Endothelial cell of umbilical vein (primary cell): ENCODE data around the gene LAMP1. TPM values are rescaled to one million over a fixed set of nuclear protein-coding genes. Genes with fewer than 3 reads are reported as not detected.

ENCODE experiments used
- BruUV-seq: library from RNA; stranded (reverse); fragments of 400-500 nt; replicated peaks from 2 replicates; lab custom pipeline; 2021; lab: Mats Ljungman, UMichigan
- CTCF ChIA-PET: fragments of 300-600, 350-600 bp; sonication (Branson Sonifier 250); formaldehyde crosslinking; loops from one replicate; lab custom pipeline; 2021; ENCODE audit warnings: antibody characterized with exemption, inconsistent platforms; lab: Charles Lee
- POLR2A ChIA-PET: fragments of 300-600, 350-600 bp; sonication (Branson Sonifier 250); formaldehyde crosslinking; loops from one replicate; lab custom pipeline; 2021; ENCODE audit warnings: antibody characterized with exemption, inconsistent platforms; lab: Charles Lee
- DNase-seq: peaks from one replicate; pipeline ENCODE4 v3.0.0-alpha.2; 2011; ENCODE audit warnings: low read depth, low spot score
- FAIRE-seq: peaks from 2 replicates; lab custom pipeline; 2011; peaks lifted over from hg19 to GRCh38; lab: Jason Lieb, UNC
- H2AFZ ChIP-seq: 2 replicates; pipeline ENCODE4 v1.6.0; 2012; ENCODE audit warnings: low read depth, low read length, control low read depth, inconsistent platforms
- H3K27ac ChIP-seq: 2 replicates; pipeline ENCODE4 v1.5.1; 2011; ENCODE audit warnings: low read depth, mild to moderate bottlenecking, control low read depth, low read length, moderate library complexity; ENCODE audit not compliant: insufficient read depth
- H3K27me3 ChIP-seq, 2 experiments: 2 replicates each; pipeline versions ENCODE4 v1.6.0 to v1.6.1; 2011; ENCODE audit warnings: low read length in 2 of 2, mixed read lengths in 1 of 2; ENCODE audit not compliant: control insufficient read depth in 2 of 2, insufficient read depth in 2 of 2
- H3K36me3 ChIP-seq, 2 experiments: 2 replicates in 1 of 2; 3 replicates in 1 of 2; pipeline ENCODE4 v1.5.1; 2011; ENCODE audit warnings: low read length in 2 of 2, mild to moderate bottlenecking in 1 of 2, moderate library complexity in 1 of 2; ENCODE audit not compliant: control insufficient read depth in 2 of 2, insufficient read depth in 2 of 2; ENCODE audit errors: extremely low read depth in 1 of 2
- H3K4me1 ChIP-seq: 3 replicates; pipeline ENCODE4 v1.5.1; 2011; ENCODE audit warnings: mild to moderate bottlenecking, low read length; ENCODE audit not compliant: control insufficient read depth, insufficient read depth; ENCODE audit errors: extremely low read depth
- H3K4me2 ChIP-seq: 2 replicates; pipeline ENCODE4 v1.6.1; 2011; ENCODE audit warnings: low read length, control low read depth, mixed read lengths; ENCODE audit not compliant: insufficient read depth
- H3K4me3 ChIP-seq, 3 experiments: fragments of 200-600 bp in 1 of 3; sonication (generic), shearing (Covaris generic) in 1 of 3; replicated peaks in 1 of 3; 2 replicates each; pipeline ENCODE4 v1.5.1; 2011 to 2016; ENCODE audit warnings: control low read depth in 3 of 3, low read length in 3 of 3, mild to moderate bottlenecking in 2 of 3, inconsistent platforms in 1 of 3, low read depth in 1 of 3, moderate library complexity in 1 of 3; ENCODE audit not compliant: insufficient read depth in 1 of 3
- H3K79me2 ChIP-seq: 2 replicates; pipeline ENCODE4 v1.6.0; 2012; ENCODE audit warnings: low read length, inconsistent platforms; ENCODE audit not compliant: control insufficient read depth, insufficient read depth
- H3K9ac ChIP-seq: replicated peaks from 2 replicates; pipeline ENCODE3; 2011; ENCODE audit warnings: low read length, control low read depth; ENCODE audit not compliant: insufficient read depth; ENCODE audit errors: extremely low read depth
- H3K9me1 ChIP-seq: replicated peaks from 3 replicates; pipeline ENCODE4 v1.6.0; 2011; ENCODE audit warnings: mild to moderate bottlenecking, low read length; ENCODE audit not compliant: control insufficient read depth, insufficient read depth; ENCODE audit errors: extremely low read depth
- H3K9me3 ChIP-seq: replicated peaks from 2 replicates; pipeline ENCODE4 v1.5.1; 2012; ENCODE audit warnings: low read length, inconsistent platforms; ENCODE audit not compliant: control insufficient read depth, insufficient read depth
- H4K20me1 ChIP-seq: replicated peaks from 2 replicates; pipeline ENCODE3; 2011; ENCODE audit warnings: mild to moderate bottlenecking, low read length; ENCODE audit not compliant: control insufficient read depth, insufficient read depth; ENCODE audit errors: extremely low read depth
- EZH2 ChIP-seq: IDR thresholded peaks from 2 replicates; pipeline ENCODE4 v1.6.1; 2012; ENCODE audit warnings: borderline replicate concordance, low read depth, mild to moderate bottlenecking, moderate library complexity, low read length, inconsistent platforms; ENCODE audit not compliant: severe bottlenecking
- FOS ChIP-seq: IDR thresholded peaks from 2 replicates; pipeline ENCODE4 v1.6.1; 2011; ENCODE audit warnings: mild to moderate bottlenecking, low read length, moderate library complexity, borderline replicate concordance; ENCODE audit not compliant: insufficient read depth
- GATA2 ChIP-seq: IDR thresholded peaks from 2 replicates; pipeline ENCODE4 v1.7.0; 2011; ENCODE audit warnings: low read depth, mild to moderate bottlenecking, moderate library complexity, mixed read lengths, low read length; ENCODE audit not compliant: insufficient read length, insufficient read depth
- JUN ChIP-seq: IDR thresholded peaks from 2 replicates; pipeline ENCODE4 v1.6.1; 2011; ENCODE audit warnings: borderline replicate concordance, low read depth; ENCODE audit not compliant: insufficient read length, insufficient read depth
- MYC ChIP-seq: IDR thresholded peaks from one replicate; pipeline ENCODE4 v1.6.1; 2011; ENCODE audit warnings: mild to moderate bottlenecking, low read depth, low read length
- POLR2A ChIP-seq: IDR thresholded peaks from 2 replicates; pipeline ENCODE4 v1.6.1; 2012; ENCODE audit warnings: low read depth, mild to moderate bottlenecking, control low read depth, low read length
- POLR2AphosphoS5 ChIP-seq: IDR thresholded peaks from 2 replicates; pipeline ENCODE4 v1.6.1; 2012; ENCODE audit warnings: low read depth, mild to moderate bottlenecking, control low read depth, low read length, moderate library complexity; ENCODE audit not compliant: insufficient read depth
- dilution Hi-C: fragments of 300-500 bp; cut with MboI; formaldehyde crosslinking; loops from one replicate; pipeline ENCODE4 v1.15.0; 2019; ENCODE audit warnings: low sequenced_read_pairs; ENCODE audit not compliant: extremely low pct_ligation_motif_present
- intact Hi-C: fragments of 100-400 bp; cut with micrococcal nuclease; formaldehyde crosslinking; loops from one replicate; pipeline ENCODE4 v1.10.0; 2022
- polyA plus RNA-seq, 4 experiments: library from polyadenylated mRNA; depleted of rRNA in 3 of 4; stranded (reverse) in 3 of 4; unstranded in 1 of 4; fragments of >200 nt; gene quantifications; 2 replicates each; pipeline versions ENCODE4 v1.2.1 to v1.2.3, GENCODE V29; 2011 to 2012; ENCODE audit warnings: missing spikeins in 1 of 4
- total RNA-seq: library from RNA; stranded (reverse); gene quantifications from 2 replicates; pipeline ENCODE4 v1.2.3, GENCODE V29; 2021
- TF ChIP-seq, protein P1 (sequence below), 2 donors: IDR thresholded peaks; 1 replicate in 1 of 2; 2 replicates in 1 of 2; pipeline ENCODE4 v1.5.1; 2011; ENCODE audit warnings: low read length in 2 of 2, mild to moderate bottlenecking in 2 of 2, moderate library complexity in 2 of 2, control low read depth in 1 of 2, inconsistent platforms in 1 of 2, low read depth in 1 of 2; ENCODE audit not compliant: insufficient read depth in 1 of 2; ENCODE audit errors: extremely low read depth in 1 of 2
- TF ChIP-seq, protein P2 (sequence below): IDR thresholded peaks from 2 replicates; pipeline ENCODE4 v1.6.1; 2011; ENCODE audit not compliant: insufficient read depth, insufficient read length

Gene LAMP1
- total and polyA plus RNA-seq, 2 donors (not counting 3 experiments of a cell fraction or from before 2014, with no cell fraction given), result 262 to 285 TPM

DNA sequence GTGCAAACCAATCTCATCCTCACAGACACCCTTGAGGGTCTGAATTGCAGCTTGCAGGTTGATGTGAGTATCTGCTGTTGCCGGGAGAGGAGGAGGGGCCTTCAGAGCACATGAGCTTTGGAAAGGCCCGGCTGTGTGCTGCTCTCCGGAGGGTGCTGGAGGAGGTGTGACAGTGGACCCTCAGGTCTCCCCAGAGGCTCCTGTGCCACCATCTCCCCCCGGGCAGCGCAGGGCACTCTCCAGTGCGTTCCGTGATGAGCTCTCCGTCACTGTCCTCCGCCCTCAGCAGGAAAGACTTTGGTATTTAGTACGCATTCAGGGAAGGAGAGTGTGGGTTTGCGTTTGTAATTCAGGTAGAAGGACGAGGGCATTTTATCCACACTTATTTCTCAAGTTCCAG is 20.0 kb downstream of the LAMP1 start:
- DNase-seq, result no peak
- H3K27ac ChIP-seq, result no peak overlapping the region
- H3K9ac ChIP-seq, result no peak overlapping the region
- H3K27me3 ChIP-seq, result no peaks in the 10 kb centered on the region
- no peak overlapping the region for H2AFZ ChIP-seq
- ChIA-PET POLR2A (no interaction called here), CTCF (interaction anchor here (0.7 kb wide), 1 partner anchor 77 kb away, joined by 3 read pairs; no protein-coding TSS in a partner anchor)
- FAIRE-seq, result no peak
- no peak overlapping the region for H3K4me3 ChIP-seq
- no peaks in the 10 kb centered on the region for H3K9me3 ChIP-seq
- intact Hi-C loops, result no loop called here
- TF ChIP-seq FOS (no peak), JUN (no peak), POLR2AphosphoS5 (no peak), GATA2 (no peak), POLR2A (no peak), EZH2 (no peak), MYC (no peak)
- TF ChIP-seq, protein P1, sequence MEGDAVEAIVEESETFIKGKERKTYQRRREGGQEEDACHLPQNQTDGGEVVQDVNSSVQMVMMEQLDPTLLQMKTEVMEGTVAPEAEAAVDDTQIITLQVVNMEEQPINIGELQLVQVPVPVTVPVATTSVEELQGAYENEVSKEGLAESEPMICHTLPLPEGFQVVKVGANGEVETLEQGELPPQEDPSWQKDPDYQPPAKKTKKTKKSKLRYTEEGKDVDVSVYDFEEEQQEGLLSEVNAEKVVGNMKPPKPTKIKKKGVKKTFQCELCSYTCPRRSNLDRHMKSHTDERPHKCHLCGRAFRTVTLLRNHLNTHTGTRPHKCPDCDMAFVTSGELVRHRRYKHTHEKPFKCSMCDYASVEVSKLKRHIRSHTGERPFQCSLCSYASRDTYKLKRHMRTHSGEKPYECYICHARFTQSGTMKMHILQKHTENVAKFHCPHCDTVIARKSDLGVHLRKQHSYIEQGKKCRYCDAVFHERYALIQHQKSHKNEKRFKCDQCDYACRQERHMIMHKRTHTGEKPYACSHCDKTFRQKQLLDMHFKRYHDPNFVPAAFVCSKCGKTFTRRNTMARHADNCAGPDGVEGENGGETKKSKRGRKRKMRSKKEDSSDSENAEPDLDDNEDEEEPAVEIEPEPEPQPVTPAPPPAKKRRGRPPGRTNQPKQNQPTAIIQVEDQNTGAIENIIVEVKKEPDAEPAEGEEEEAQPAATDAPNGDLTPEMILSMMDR (IDR thresholded peaks at IDR 0.05; ENCODE audit: extremely low read depth in 1 of 2, insufficient read depth in 1 of 2, low read depth in 1 of 2, low read length in 2 of 2), result no peak
- TF ChIP-seq, protein P2, sequence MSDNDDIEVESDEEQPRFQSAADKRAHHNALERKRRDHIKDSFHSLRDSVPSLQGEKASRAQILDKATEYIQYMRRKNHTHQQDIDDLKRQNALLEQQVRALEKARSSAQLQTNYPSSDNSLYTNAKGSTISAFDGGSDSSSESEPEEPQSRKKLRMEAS, result no peak
- peaks cover 6 to 32% of the 10 kb centered on the region in 2 experiments for H3K36me3 ChIP-seq
- no TSS peak for BruUV-seq
- H3K4me1 ChIP-seq, result no peaks in the 10 kb centered on the region
- no peaks in the 10 kb centered on the region for H4K20me1 ChIP-seq
- no peak overlapping the region for H3K4me2 ChIP-seq
- dilution Hi-C loops, result no loop called here
- H3K79me2 ChIP-seq, result peaks cover 3% of the 10 kb centered on the region
- no peaks in the 10 kb centered on the region for H3K9me1 ChIP-seq
